ENCODE results near the gene MTHFSD. TPM values are rescaled to one million over a fixed set of nuclear protein-coding genes. Genes with fewer than 3 reads are reported as not detected.

MTHFSD gene
- polyA plus RNA-seq, 4 donors, result 7.6 to 22.2 (median 14.5) TPM

- Histone ChIP-seq H3K4me3 (ENCODE audit: low read depth in 1 of 3, low read length in 3 of 3) (peak overlapping the region; percentile 40 to 63 (median 41)), H3K27ac (ENCODE audit: low read depth in 1 of 3, low read length in 2 of 3) (peak overlapping the region in 2 of 3 donors; percentile 85 to 92), H3K36me3 (ENCODE audit: control insufficient read depth in 3 of 3, insufficient read depth in 2 of 3, low read depth in 1 of 3, low read length in 3 of 3) (peaks cover 0 to 45% (median 0%) of the 10 kb centered on the region in 3 donors), H3K4me1 (ENCODE audit: control insufficient read depth in 3 of 3, insufficient read depth in 2 of 3, low read depth in 1 of 3, low read length in 2 of 3) (peaks cover 0 to 4% (median 2%) of the 10 kb centered on the region in 3 donors), H3K27me3 (ENCODE audit: control insufficient read depth in 3 of 3, insufficient read depth in 3 of 3, low read length in 3 of 3) (peaks cover 26 to 84% (median 34%) of the 10 kb centered on the region in 3 donors), H3K9me3 (ENCODE audit: control insufficient read depth in 2 of 2, insufficient read depth in 1 of 2, low read depth in 1 of 2, low read length in 1 of 2) (no peaks in the 10 kb centered on the region)
- 0 to 1% (median 1%) methylated on average over 69 to 79 of the region's 79 CpGs for WGBS, 3 donors
- DNase-seq, result peak in 1 of 2 donors; percentile 42
- no peak for FAIRE-seq
These were observed 45.9 kb downstream of the MTHFSD start for GRCh38 chr16:86508947-86509758.

GRCh38 chr16:86508028-86508946 lies 46.7 kb downstream of the MTHFSD start:
- FAIRE-seq (no peak), DNase-seq (peak in 1 of 2 donors; percentile 43)
- peak overlapping the region; percentile 41 to 63 (median 43) for H3K4me3 ChIP-seq (ENCODE audit: low read depth in 1 of 3, low read length in 3 of 3)
- peak overlapping the region; percentile 67 to 92 (median 85) for H3K27ac ChIP-seq (ENCODE audit: low read depth in 1 of 3, low read length in 2 of 3)
- peaks cover 0 to 40% (median 0%) of the 10 kb centered on the region in 3 donors for H3K36me3 ChIP-seq (ENCODE audit: control insufficient read depth in 3 of 3, insufficient read depth in 2 of 3, low read depth in 1 of 3, low read length in 3 of 3)
- 3 to 5% (median 4%) methylated on average over 97 to 99 of the region's 99 CpGs for WGBS, 3 donors
- H3K4me1 ChIP-seq (ENCODE audit: control insufficient read depth in 3 of 3, insufficient read depth in 2 of 3, low read depth in 1 of 3, low read length in 2 of 3), result peaks cover 0 to 4% (median 2%) of the 10 kb centered on the region in 3 donors
- H3K9me3 ChIP-seq (ENCODE audit: control insufficient read depth in 2 of 2, insufficient read depth in 1 of 2, low read depth in 1 of 2, low read length in 1 of 2), result no peaks in the 10 kb centered on the region
- H3K27me3 ChIP-seq (ENCODE audit: control insufficient read depth in 3 of 3, insufficient read depth in 3 of 3, low read length in 3 of 3), result peaks cover 26 to 86% (median 33%) of the 10 kb centered on the region in 3 donors

GRCh38 chr16:86507173-86508027 lies 47.6 kb downstream of the MTHFSD start:
- peaks cover 0 to 31% (median 0%) of the 10 kb centered on the region in 3 donors for H3K36me3 ChIP-seq (ENCODE audit: control insufficient read depth in 3 of 3, insufficient read depth in 2 of 3, low read depth in 1 of 3, low read length in 3 of 3)
- peak overlapping the region; percentile 67 to 92 (median 85) for H3K27ac ChIP-seq (ENCODE audit: low read depth in 1 of 3, low read length in 2 of 3)
- peak overlapping the region in 2 of 3 donors; percentile 41 to 63 for H3K4me3 ChIP-seq (ENCODE audit: low read depth in 1 of 3, low read length in 3 of 3)
- no peak for FAIRE-seq
- peaks cover 21 to 86% (median 29%) of the 10 kb centered on the region in 3 donors for H3K27me3 ChIP-seq (ENCODE audit: control insufficient read depth in 3 of 3, insufficient read depth in 3 of 3, low read length in 3 of 3)
- no peaks in the 10 kb centered on the region for H3K9me3 ChIP-seq (ENCODE audit: control insufficient read depth in 2 of 2, insufficient read depth in 1 of 2, low read depth in 1 of 2, low read length in 1 of 2)
- WGBS, 3 donors, result 9 to 17% (median 15%) methylated on average over 37 of the region's 37 CpGs
- peaks cover 0 to 4% (median 2%) of the 10 kb centered on the region in 3 donors for H3K4me1 ChIP-seq (ENCODE audit: control insufficient read depth in 3 of 3, insufficient read depth in 2 of 3, low read depth in 1 of 3, low read length in 2 of 3)
- DNase-seq, result peak in 1 of 2 donors; percentile 13

- WGBS, 3 donors, result 10 to 18% (median 11%) methylated on average over 27 of the region's 27 CpGs
- no peaks in the 10 kb centered on the region for H3K9me3 ChIP-seq (ENCODE audit: control insufficient read depth in 2 of 2, insufficient read depth in 1 of 2, low read depth in 1 of 2, low read length in 1 of 2)
These were observed 48.9 kb downstream of the MTHFSD start for GRCh38 chr16:86505899-86506864.

GRCh38 chr16:86505185-86505898 lies 49.7 kb downstream of the MTHFSD start:
- FAIRE-seq (no peak), DNase-seq (peak in 1 of 2 donors; percentile 14)
- Histone ChIP-seq H3K27ac (ENCODE audit: low read depth in 1 of 3, low read length in 2 of 3) (peak overlapping the region; percentile 9 to 92 (median 85)), H3K9me3 (ENCODE audit: control insufficient read depth in 2 of 2, insufficient read depth in 1 of 2, low read depth in 1 of 2, low read length in 1 of 2) (no peaks in the 10 kb centered on the region), H3K36me3 (ENCODE audit: control insufficient read depth in 3 of 3, insufficient read depth in 2 of 3, low read depth in 1 of 3, low read length in 3 of 3) (peaks cover 0 to 28% (median 0%) of the 10 kb centered on the region in 3 donors), H3K4me3 (ENCODE audit: low read depth in 1 of 3, low read length in 3 of 3) (peak overlapping the region; percentile 1 to 63 (median 16)), H3K27me3 (ENCODE audit: control insufficient read depth in 3 of 3, insufficient read depth in 3 of 3, low read length in 3 of 3) (peaks cover 23 to 90% (median 35%) of the 10 kb centered on the region in 3 donors), H3K4me1 (ENCODE audit: control insufficient read depth in 3 of 3, insufficient read depth in 2 of 3, low read depth in 1 of 3, low read length in 2 of 3) (peaks cover 0 to 9% (median 2%) of the 10 kb centered on the region in 3 donors)
- 2 to 5% (median 5%) methylated on average over 43 to 67 of the region's 67 CpGs for WGBS, 3 donors

More at GRCh38 chr16:86505899-86506864, 48.9 kb downstream of the MTHFSD start:
- Histone ChIP-seq H3K27me3 (ENCODE audit: control insufficient read depth in 3 of 3, insufficient read depth in 3 of 3, low read length in 3 of 3) (peaks cover 20 to 86% (median 28%) of the 10 kb centered on the region in 3 donors), H3K36me3 (ENCODE audit: control insufficient read depth in 3 of 3, insufficient read depth in 2 of 3, low read depth in 1 of 3, low read length in 3 of 3) (peaks cover 0 to 21% (median 0%) of the 10 kb centered on the region in 3 donors), H3K4me3 (ENCODE audit: low read depth in 1 of 3, low read length in 3 of 3) (peak overlapping the region; percentile 1 to 63 (median 16)), H3K27ac (ENCODE audit: low read depth in 1 of 3, low read length in 2 of 3) (peak overlapping the region in 2 of 3 donors; percentile 85 to 92), H3K4me1 (ENCODE audit: control insufficient read depth in 3 of 3, insufficient read depth in 2 of 3, low read depth in 1 of 3, low read length in 2 of 3) (peaks cover 0 to 4% (median 2%) of the 10 kb centered on the region in 3 donors)
- DNase-seq (peak in 1 of 2 donors; percentile 8), FAIRE-seq (no peak)

- peak overlapping the region in 2 of 3 donors; percentile 84 to 88 for H3K27ac ChIP-seq (ENCODE audit: low read depth in 1 of 3, low read length in 2 of 3)
- H3K4me3 ChIP-seq (ENCODE audit: low read depth in 1 of 3, low read length in 3 of 3), result peak overlapping the region in 1 of 3 donors; percentile 63
- no peak for FAIRE-seq
- DNase-seq, result peak in 1 of 2 donors; percentile 12
- no peaks in the 10 kb centered on the region for H3K9me3 ChIP-seq (ENCODE audit: control insufficient read depth in 2 of 2, insufficient read depth in 1 of 2, low read depth in 1 of 2, low read length in 1 of 2)
- H3K27me3 ChIP-seq (ENCODE audit: control insufficient read depth in 3 of 3, insufficient read depth in 3 of 3, low read length in 3 of 3), result peaks cover 18 to 94% (median 35%) of the 10 kb centered on the region in 3 donors
- peaks cover 0 to 9% (median 0%) of the 10 kb centered on the region in 3 donors for H3K4me1 ChIP-seq (ENCODE audit: control insufficient read depth in 3 of 3, insufficient read depth in 2 of 3, low read depth in 1 of 3, low read length in 2 of 3)
- 18 to 27% (median 18%) methylated on average over 27 of the region's 27 CpGs for WGBS, 3 donors
- peaks cover 0 to 29% (median 0%) of the 10 kb centered on the region in 3 donors for H3K36me3 ChIP-seq (ENCODE audit: control insufficient read depth in 3 of 3, insufficient read depth in 2 of 3, low read depth in 1 of 3, low read length in 3 of 3)
These were observed 50.5 kb downstream of the MTHFSD start for GRCh38 chr16:86504315-86505184.
